HepG2 (cell line): Measurements from ENCODE around the gene NDUFB5. TPM values are rescaled to one million over a fixed set of nuclear protein-coding genes. Genes with fewer than 3 reads are reported as not detected.

Source experiments
- ATAC-seq: fragments of 200-7000 bp; cut with Tn5 transposase; 3 replicates; pipeline ENCODE4 v1.9.1; 2020; ENCODE audit warnings: mild to moderate bottlenecking, moderate library complexity
- BruUV-seq: library from RNA; stranded (reverse); fragments of 400-500 nt; replicated peaks from 2 replicates; lab custom pipeline; 2021; lab: Mats Ljungman, UMichigan
- CTCF ChIA-PET: fragments of 300-600 bp; formaldehyde crosslinking; extraction: SDS; loops from one replicate; lab custom pipeline; 2021; ENCODE audit warnings: low total read pairs, inconsistent platforms, low intra/inter-chr PET ratio; lab: Yijun Ruan, JAX
- POLR2A ChIA-PET: fragments of 350-600 bp; sonication (Branson Sonifier 250); formaldehyde crosslinking; loops from one replicate; lab custom pipeline; 2020; ENCODE audit warnings: antibody characterized with exemption, inconsistent platforms; lab: Yijun Ruan, JAX
- DNase-seq: peaks from one replicate; pipeline ENCODE4 v3.0.0-alpha.2; 2015; ENCODE audit warnings: low spot score
- FAIRE-seq: peaks from 3 replicates; lab custom pipeline; 2011; peaks lifted over from hg19 to GRCh38; lab: Jason Lieb, UNC
- H2AFZ ChIP-seq: one replicate; pipeline ENCODE4 v1.6.1; 2011; ENCODE audit warnings: low read length, inconsistent platforms
- H3K27ac ChIP-seq: fragments of 300-600 bp; 3 replicates; pipeline ENCODE4 v1.8.0; 2011; ENCODE audit warnings: mixed run types, mild to moderate bottlenecking, mixed read lengths, low read length, inconsistent platforms; ENCODE audit not compliant: insufficient read depth; ENCODE audit errors: extremely low read length
- H3K27me3 ChIP-seq, 2 experiments: fragments of 200-600 bp in 1 of 2; 2 replicates in 1 of 2; 3 replicates in 1 of 2; pipeline versions ENCODE4 v1.6.0 to v1.8.0; 2011; ENCODE audit warnings: low read length in 2 of 2, mild to moderate bottlenecking in 2 of 2, moderate library complexity in 2 of 2, inconsistent platforms in 1 of 2; ENCODE audit not compliant: insufficient read depth in 2 of 2, control insufficient read depth in 1 of 2
- H3K36me3 ChIP-seq, 2 experiments: fragments of 200-600 bp in 1 of 2; replicated peaks in 1 of 2; 2 replicates in 1 of 2; 3 replicates in 1 of 2; pipeline versions ENCODE4 v1.5.1 to v1.8.0; 2011; ENCODE audit warnings: low read length in 2 of 2, inconsistent platforms in 1 of 2; ENCODE audit not compliant: insufficient read depth in 2 of 2, control insufficient read depth in 1 of 2
- H3K4me1 ChIP-seq: 2 replicates; pipeline ENCODE4 v1.5.1; 2012; ENCODE audit warnings: low read length, inconsistent platforms; ENCODE audit not compliant: insufficient read depth
- H3K4me2 ChIP-seq: 2 replicates; pipeline ENCODE4 v1.6.0; 2011; ENCODE audit warnings: low read depth, low read length, inconsistent platforms
- H3K4me3 ChIP-seq, 3 experiments: fragments of 200-600 bp in 1 of 3; sonication (generic), shearing (Covaris generic) in 1 of 3; replicated peaks in 1 of 3; 2 replicates each; pipeline ENCODE4 v1.5.1; 2011 to 2016; ENCODE audit warnings: low read length in 3 of 3, inconsistent platforms in 2 of 3, low read depth in 2 of 3, mild to moderate bottlenecking in 2 of 3, control low read depth in 1 of 3, mixed read lengths in 1 of 3; ENCODE audit not compliant: insufficient read depth in 1 of 3
- H3K79me2 ChIP-seq: one replicate; pipeline ENCODE4 v1.6.1; 2011; ENCODE audit warnings: low read length, inconsistent platforms; ENCODE audit not compliant: insufficient read depth
- H3K9ac ChIP-seq: 2 replicates; pipeline ENCODE4 v1.6.0; 2011; ENCODE audit warnings: mild to moderate bottlenecking, low read depth, low read length, inconsistent platforms; ENCODE audit not compliant: insufficient read depth
- H3K9me3 ChIP-seq: 2 replicates; pipeline ENCODE4 v1.5.1; 2012; ENCODE audit warnings: mild to moderate bottlenecking, low read length
- H4K20me1 ChIP-seq: 2 replicates; pipeline ENCODE4 v1.6.0; 2011; ENCODE audit warnings: inconsistent platforms, mild to moderate bottlenecking, low read length, moderate library complexity; ENCODE audit not compliant: insufficient read depth
- CREBL2 ChIP-seq: sonication (generic); formaldehyde crosslinking; IDR thresholded peaks from 2 replicates; pipeline ENCODE4 v1.8.1; 2023; ENCODE audit warnings: missing genetic modification reagents, mild to moderate bottlenecking, borderline replicate concordance
- E2F5 ChIP-seq: sonication (generic); formaldehyde crosslinking; conservative IDR thresholded peaks from 2 replicates; pipeline ENCODE4 v1.4.0; 2020; ENCODE audit warnings: missing genetic modification reagents
- FOXO1 ChIP-seq: sonication (generic); formaldehyde crosslinking; IDR thresholded peaks from 2 replicates; pipeline ENCODE4 v1.4.0; 2020; ENCODE audit warnings: missing genetic modification reagents
- HDAC1 ChIP-seq: sonication (generic); formaldehyde crosslinking; IDR thresholded peaks from 2 replicates; pipeline ENCODE4 v1.5.1; 2020; ENCODE audit warnings: mild to moderate bottlenecking, missing genetic modification reagents
- HHEX ChIP-seq: IDR thresholded peaks from 2 replicates; pipeline ENCODE4 v1.6.1; 2016; ENCODE audit warnings: control low read depth
- KLF6 ChIP-seq: IDR thresholded peaks from 2 replicates; pipeline ENCODE4 v1.8.0; 2016; ENCODE audit warnings: missing biosample characterization, missing genetic modification reagents
- RAD21 ChIP-seq: fragments of 450-650 bp; formaldehyde crosslinking; IDR thresholded peaks from 2 replicates; pipeline ENCODE4 v1.5.0; 2020; ENCODE audit warnings: mild to moderate bottlenecking
- RAD51 ChIP-seq: fragments of 450-650 bp; IDR thresholded peaks from 2 replicates; pipeline ENCODE4 v1.6.1; 2016; ENCODE audit warnings: borderline replicate concordance
- REPIN1 ChIP-seq: sonication (generic); formaldehyde crosslinking; IDR thresholded peaks from 2 replicates; pipeline ENCODE4 v1.8.0; 2022; ENCODE audit warnings: missing genetic modification reagents, low read depth, mild to moderate bottlenecking, borderline replicate concordance
- RFX3 ChIP-seq: IDR thresholded peaks from 2 replicates; pipeline ENCODE4 v1.6.1; 2016; ENCODE audit warnings: missing biosample characterization, missing genetic modification reagents
- TIGD3 ChIP-seq: sonication (generic); formaldehyde crosslinking; IDR thresholded peaks from 2 replicates; pipeline ENCODE4 v1.5.1; 2020; ENCODE audit warnings: mild to moderate bottlenecking, missing genetic modification reagents, borderline replicate concordance
- TOE1 ChIP-seq: sonication (generic); formaldehyde crosslinking; IDR thresholded peaks from 2 replicates; pipeline ENCODE4 v1.4.0; 2020; ENCODE audit warnings: mild to moderate bottlenecking, missing genetic modification reagents
- TRIM22 ChIP-seq: fragments of 450-650 bp; IDR thresholded peaks from 2 replicates; pipeline ENCODE4 v1.6.1; 2017
- TSC22D2 ChIP-seq: sonication (generic); formaldehyde crosslinking; IDR thresholded peaks from 2 replicates; pipeline ENCODE4 v1.5.1; 2020; ENCODE audit warnings: missing genetic modification reagents, mild to moderate bottlenecking, borderline replicate concordance
- ZKSCAN8 ChIP-seq: IDR thresholded peaks from 2 replicates; pipeline ENCODE4 v1.6.1; 2016; ENCODE audit warnings: borderline replicate concordance, missing genetic modification reagents, missing compliant biosample characterization
- ZNF30 ChIP-seq: sonication (generic); formaldehyde crosslinking; IDR thresholded peaks from 2 replicates; pipeline ENCODE4 v1.5.0; 2020; ENCODE audit warnings: mild to moderate bottlenecking, missing genetic modification reagents
- ZNF710 ChIP-seq: sonication (generic); formaldehyde crosslinking; IDR thresholded peaks from 2 replicates; pipeline ENCODE4 v1.5.0; 2020; ENCODE audit warnings: mild to moderate bottlenecking, missing genetic modification reagents, borderline replicate concordance
- ZNF724P ChIP-seq: sonication (generic); formaldehyde crosslinking; IDR thresholded peaks from 2 replicates; pipeline ENCODE4 v1.8.0; 2022; ENCODE audit warnings: missing genetic modification reagents, borderline replicate concordance
- WGBS: methylation state at CpG from one replicate; pipeline ENCODE4 v1.1.6; 2017; ENCODE audit warnings: low lambda C conversion rate; 5-methylcytosine and 5-hydroxymethylcytosine counted together
- in situ Hi-C: cut with HindIII; loops from 2 replicates; pipeline ENCODE4 v1.10.0; 2017; ENCODE audit warnings: low pct_unique_long_range_greater_than_20kb; ENCODE audit not compliant: extremely low pct_ligation_motif_present
- intact Hi-C: fragments of 100-400 bp; cut with micrococcal nuclease; formaldehyde crosslinking; loops from one replicate; pipeline ENCODE4 v1.10.0; 2022; ENCODE audit not compliant: unreplicated experiment
- polyA plus RNA-seq, 8 experiments: library from polyadenylated mRNA; depleted of rRNA in 3 of 8; stranded (reverse) in 7 of 8; unstranded in 1 of 8; fragments of >200 nt; fragmentation: Illumina TruSeq in 4 of 8; extraction: Trizol in 4 of 8; gene quantifications; 2 replicates each; pipeline versions ENCODE4 v1.2.1 to v1.2.3, GENCODE V29; 2011 to 2016; ENCODE audit warnings: low read depth in 4 of 8, missing spikeins in 1 of 8, mixed read lengths in 1 of 8; ENCODE audit not compliant: insufficient read depth in 1 of 8
- total RNA-seq, 5 experiments: library from RNA; depleted of rRNA; stranded (reverse); fragments of >200 nt; fragmentation: Illumina TruSeq; extraction: Trizol; gene quantifications; 2 replicates each; pipeline ENCODE4 v1.2.3, GENCODE V29; 2016; ENCODE audit warnings: low read depth in 1 of 5

The NDUFB5 gene
- total and polyA plus RNA-seq, 2 of the 13 experiments (the other 11 are each of a cell fraction or from before 2014, with no cell fraction given): 43.3 to 120 TPM

GRCh38 chr3:179672918-179673317 lies 68.3 kb downstream of the NDUFB5 start:
- no peak overlapping the region for H2AFZ ChIP-seq
- TSS peak; percentile 19 for BruUV-seq
- no peak for TF ChIP-seq HHEX (CRISPR knock-in tag)
- TF ChIP-seq TIGD3 (CRISPR knock-in tag): no peak
- TF ChIP-seq RAD51: no peak
- no peak for TF ChIP-seq KLF6
- no peak for TF ChIP-seq RFX3 (CRISPR knock-in tag)
- TF ChIP-seq TRIM22: no peak
- no peak for TF ChIP-seq FOXO1
- no peak for TF ChIP-seq REPIN1 (CRISPR knock-in tag)
- TF ChIP-seq ZNF710 (CRISPR knock-in tag): no peak
- TF ChIP-seq TSC22D2 (CRISPR knock-in tag): no peak
- no peak for TF ChIP-seq HDAC1 (CRISPR knock-in tag)
- no peak for TF ChIP-seq ZNF724P
- no peak for TF ChIP-seq ZKSCAN8 (CRISPR knock-in tag)
- no peak for TF ChIP-seq ZNF30
- TF ChIP-seq CREBL2 (CRISPR knock-in tag): no peak
- no peak for TF ChIP-seq E2F5
- TF ChIP-seq TOE1: no peak
- no peak for TF ChIP-seq RAD21
- TF ChIP-seq, all 625 proteins: peak for 0
- intact Hi-C loops (no loop called here), in situ Hi-C loops (no loop called here)
- WGBS: 93% methylated on average over 4 of the region's 4 CpGs
- no peak for DNase-seq
- POLR2A ChIA-PET: no interaction called here
- Histone ChIP-seq H3K4me1 (peaks cover 39% of the 10 kb centered on the region), H3K4me3 (no peak overlapping the region), H3K79me2 (peaks cover 83% of the 10 kb centered on the region), H3K9ac (no peak overlapping the region), H3K27ac (peak overlapping the region; percentile 24), H3K27me3 (no peaks in the 10 kb centered on the region), H4K20me1 (no peaks in the 10 kb centered on the region; the same call in 1 of the 2 replicates), H3K4me2 (no peak overlapping the region), H3K36me3 (no peaks in the 10 kb centered on the region; a peak in 1 of 5 replicates), H3K9me3 (no peaks in the 10 kb centered on the region)
- no peak for ATAC-seq
- FAIRE-seq: no peak
- CTCF ChIA-PET: no interaction called here
